ENCODE data around the gene ACOX2.

The ACOX2 gene

GRCh38 chr3:58574106-58574505, 37.1 kb upstream of the ACOX2 start:
- DNase-seq = no peak
- TF ChIP-seq, protein P1, sequence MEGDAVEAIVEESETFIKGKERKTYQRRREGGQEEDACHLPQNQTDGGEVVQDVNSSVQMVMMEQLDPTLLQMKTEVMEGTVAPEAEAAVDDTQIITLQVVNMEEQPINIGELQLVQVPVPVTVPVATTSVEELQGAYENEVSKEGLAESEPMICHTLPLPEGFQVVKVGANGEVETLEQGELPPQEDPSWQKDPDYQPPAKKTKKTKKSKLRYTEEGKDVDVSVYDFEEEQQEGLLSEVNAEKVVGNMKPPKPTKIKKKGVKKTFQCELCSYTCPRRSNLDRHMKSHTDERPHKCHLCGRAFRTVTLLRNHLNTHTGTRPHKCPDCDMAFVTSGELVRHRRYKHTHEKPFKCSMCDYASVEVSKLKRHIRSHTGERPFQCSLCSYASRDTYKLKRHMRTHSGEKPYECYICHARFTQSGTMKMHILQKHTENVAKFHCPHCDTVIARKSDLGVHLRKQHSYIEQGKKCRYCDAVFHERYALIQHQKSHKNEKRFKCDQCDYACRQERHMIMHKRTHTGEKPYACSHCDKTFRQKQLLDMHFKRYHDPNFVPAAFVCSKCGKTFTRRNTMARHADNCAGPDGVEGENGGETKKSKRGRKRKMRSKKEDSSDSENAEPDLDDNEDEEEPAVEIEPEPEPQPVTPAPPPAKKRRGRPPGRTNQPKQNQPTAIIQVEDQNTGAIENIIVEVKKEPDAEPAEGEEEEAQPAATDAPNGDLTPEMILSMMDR (IDR thresholded peaks at IDR 0.05; ENCODE audit: low read depth, low read length) = no peak
- Histone ChIP-seq H3K27me3 (no peaks in the 10 kb centered on the region), H3K4me3 (ENCODE audit: low read depth, low read length) (no peak overlapping the region), H3K36me3 (no peaks in the 10 kb centered on the region), H3K9me3 (no peaks in the 10 kb centered on the region), H3K4me1 (0 out of 2 replicates have a peak, but pooled peaks cover 3% of the 10 kb centered on the region)

DNA sequence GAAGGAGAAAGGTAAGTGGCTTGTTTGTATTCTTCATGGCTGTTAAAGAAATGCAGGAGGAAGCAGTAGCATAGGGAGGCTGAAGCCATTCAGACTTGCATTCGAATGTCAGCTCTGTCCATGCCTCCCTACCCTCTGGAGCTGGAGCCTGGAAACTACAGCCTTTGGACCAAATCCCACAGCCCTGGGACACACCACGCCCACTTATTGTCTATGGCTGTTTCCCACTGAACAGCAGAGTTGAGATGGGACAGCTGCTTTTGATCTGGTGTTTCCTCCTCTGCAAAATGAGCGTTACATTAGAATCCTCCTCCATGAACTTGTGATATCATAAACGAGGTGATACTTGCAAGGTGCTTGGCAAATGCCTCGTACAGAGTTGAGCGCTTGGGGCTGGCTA, 36.6 kb upstream of the ACOX2 start:
- TF ChIP-seq, protein P1 (IDR thresholded peaks at IDR 0.05; ENCODE audit: low read depth, low read length) = no peak
- Histone ChIP-seq H3K9me3 (no peaks in the 10 kb centered on the region), H3K27me3 (no peaks in the 10 kb centered on the region), H3K4me3 (ENCODE audit: low read depth, low read length) (no peak overlapping the region), H3K4me1 (0 out of 2 replicates have a peak, but pooled peaks cover 3% of the 10 kb centered on the region), H3K36me3 (no peaks in the 10 kb centered on the region)
- DNase-seq = no peak

DNA sequence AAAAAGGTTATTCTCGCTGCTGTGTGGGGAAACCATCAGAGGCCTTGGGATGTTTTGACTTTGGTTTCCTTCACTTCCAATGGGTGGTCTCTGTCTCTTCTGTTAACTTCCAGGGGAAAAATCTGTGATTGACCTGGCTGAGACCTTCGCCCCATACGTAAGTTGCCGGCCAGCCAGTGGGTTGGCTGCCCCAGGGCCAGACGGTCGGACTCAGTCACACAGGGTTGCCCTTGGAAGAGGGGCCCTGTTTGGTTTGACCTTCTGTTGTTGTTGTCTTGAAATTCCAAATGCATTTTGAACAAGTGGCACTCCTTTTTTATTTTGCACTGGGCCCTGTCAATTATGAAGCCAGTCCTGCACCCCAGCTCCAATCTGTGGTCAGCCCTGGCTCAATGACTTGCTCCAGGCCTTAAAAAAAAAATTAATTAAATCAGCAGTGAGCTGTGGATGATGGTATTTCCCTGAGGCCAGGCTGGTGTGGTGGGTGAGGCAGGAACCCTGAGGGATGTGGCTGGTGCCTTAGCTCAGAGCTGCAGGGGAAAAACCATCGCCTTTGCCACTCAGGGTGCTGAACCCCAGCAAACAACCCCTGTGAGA, 35.7 kb upstream of the ACOX2 start:
- no peak for DNase-seq
- Histone ChIP-seq H3K4me3 (ENCODE audit: low read depth, low read length) (no peak overlapping the region), H3K9me3 (no peaks in the 10 kb centered on the region), H3K27me3 (no peaks in the 10 kb centered on the region), H3K4me1 (0 out of 2 replicates have a peak, but pooled peaks cover 3% of the 10 kb centered on the region), H3K36me3 (no peaks in the 10 kb centered on the region)
- TF ChIP-seq, protein P1 (IDR thresholded peaks at IDR 0.05; ENCODE audit: low read depth, low read length) = no peak

GRCh38 chr3:58572013-58572633, 35.1 kb upstream of the ACOX2 start:
- Histone ChIP-seq H3K4me3 (ENCODE audit: low read depth, low read length) (no peak overlapping the region), H3K27me3 (no peaks in the 10 kb centered on the region), H3K9me3 (no peaks in the 10 kb centered on the region), H3K4me1 (0 out of 2 replicates have a peak, but pooled peaks cover 3% of the 10 kb centered on the region), H3K36me3 (no peaks in the 10 kb centered on the region)
- TF ChIP-seq, protein P1 (IDR thresholded peaks at IDR 0.05; ENCODE audit: low read depth, low read length) = no peak
- no peak for DNase-seq

- no peaks in the 10 kb centered on the region for H3K27me3 ChIP-seq
- no peaks in the 10 kb centered on the region for H3K4me1 ChIP-seq
- TF ChIP-seq, protein P1 (IDR thresholded peaks at IDR 0.05; ENCODE audit: low read depth, low read length) = no peak
- H3K4me3 ChIP-seq (ENCODE audit: low read depth, low read length) = no peak overlapping the region
- no peaks in the 10 kb centered on the region for H3K36me3 ChIP-seq
- no peak for DNase-seq
- H3K9me3 ChIP-seq = no peaks in the 10 kb centered on the region
Observed at GRCh38 chr3:58570851-58571250, 33.9 kb upstream of the ACOX2 start.

- no peak for DNase-seq
- TF ChIP-seq, protein P1 (IDR thresholded peaks at IDR 0.05; ENCODE audit: low read depth, low read length) = no peak
- no peaks in the 10 kb centered on the region for H3K9me3 ChIP-seq
Observed at GRCh38 chr3:58569287-58570001, 32.5 kb upstream of the ACOX2 start.

More at GRCh38 chr3:58569287-58570001, 32.5 kb upstream of the ACOX2 start:
- Histone ChIP-seq H3K4me3 (ENCODE audit: low read depth, low read length) (no peak overlapping the region), H3K4me1 (no peaks in the 10 kb centered on the region), H3K36me3 (no peaks in the 10 kb centered on the region), H3K27me3 (no peaks in the 10 kb centered on the region)

Data from BE2C (cell line).